ENCODE data around the gene CCDC170.

Gene CCDC170

GRCh38 chr6:151546941-151547659 lies 53.3 kb downstream of the CCDC170 start:
- DNase-seq: no peak

DNA sequence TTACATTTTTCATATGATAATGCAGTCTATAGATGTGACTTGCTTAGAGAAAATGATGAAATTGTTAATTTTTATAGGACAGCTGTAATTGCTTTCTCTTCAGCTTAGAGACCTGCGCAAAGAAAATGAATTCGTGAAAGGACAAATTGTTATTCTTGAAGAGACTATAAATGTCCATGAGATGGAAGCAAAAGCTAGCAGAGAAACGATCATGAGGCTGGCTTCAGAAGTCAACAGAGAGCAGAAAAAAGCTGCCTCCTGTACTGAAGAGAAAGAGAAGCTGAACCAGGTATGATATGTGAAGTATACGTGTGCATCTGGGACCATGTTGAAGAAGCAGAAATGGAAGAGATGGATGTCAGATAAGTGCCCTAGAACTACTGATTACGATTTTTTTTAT lies 54.4 kb downstream of the CCDC170 start:
- DNase-seq: no peak

DNA sequence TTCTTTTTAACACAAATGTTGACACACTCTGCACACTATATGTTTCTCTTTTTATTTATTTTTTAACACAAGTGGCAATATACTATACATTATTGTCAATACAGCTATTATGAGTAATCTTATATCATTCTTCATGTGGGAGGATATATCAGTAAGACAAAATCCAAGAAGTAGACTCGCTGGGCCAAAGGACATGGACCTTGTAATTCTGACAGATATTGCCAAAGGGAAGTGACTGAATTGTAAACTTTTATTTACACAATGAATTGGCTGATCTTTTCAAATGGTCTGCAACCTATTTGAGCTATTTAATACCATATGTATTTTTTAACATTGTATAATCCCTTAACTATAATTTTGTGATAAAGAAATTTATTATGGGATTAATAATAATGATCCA lies 56.0 kb downstream of the CCDC170 start:
- DNase-seq: no peak

GRCh38 chr6:151550618-151551017 lies 56.8 kb downstream of the CCDC170 start:
- DNase-seq: no peak

- DNase-seq: no peak
These were observed 57.5 kb downstream of the CCDC170 start for GRCh38 chr6:151551223-151551857.

DNA sequence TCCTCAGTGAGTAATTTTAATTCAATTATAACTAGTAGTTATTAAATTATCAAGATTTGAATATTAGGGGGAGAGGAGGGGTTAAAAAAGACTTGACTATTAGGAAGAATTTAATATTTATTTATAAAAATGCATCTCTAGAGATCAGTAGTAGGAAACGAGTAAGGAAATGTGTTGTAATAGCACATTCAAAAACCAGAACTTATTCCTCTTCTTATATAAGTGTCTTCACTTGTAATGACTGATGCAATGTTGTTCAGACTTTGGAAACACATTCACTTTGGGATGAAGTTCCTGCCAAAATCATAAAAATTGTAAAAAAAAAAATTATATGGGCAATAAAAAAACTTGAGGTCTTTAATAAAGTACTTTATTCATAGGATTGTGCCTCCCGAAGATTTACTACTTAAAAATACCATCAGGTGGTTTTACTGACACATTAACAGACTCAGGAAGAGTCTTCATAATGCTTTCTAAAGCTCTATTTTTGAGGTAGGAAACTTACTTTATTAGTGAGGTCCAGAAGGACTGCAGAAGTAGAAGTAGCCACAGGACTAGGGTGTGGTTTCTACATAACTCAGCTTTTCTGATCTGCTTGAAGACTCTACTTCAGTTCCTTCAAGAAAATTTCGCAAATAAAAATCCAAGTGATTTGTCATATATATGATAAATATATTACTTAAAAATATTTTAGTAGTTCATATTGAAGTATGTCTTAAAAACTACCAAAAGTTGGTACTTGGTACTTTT lies 59.8 kb downstream of the CCDC170 start:
- DNase-seq: no peak

GRCh38 chr6:151561238-151561637 lies 67.4 kb downstream of the CCDC170 start:
- DNase-seq: no peak

GRCh38 chr6:151564654-151565053 lies 70.8 kb downstream of the CCDC170 start:
- no peak for DNase-seq

GRCh38 chr6:151565940-151566339 lies 72.1 kb downstream of the CCDC170 start:
- DNase-seq: no peak

DNA sequence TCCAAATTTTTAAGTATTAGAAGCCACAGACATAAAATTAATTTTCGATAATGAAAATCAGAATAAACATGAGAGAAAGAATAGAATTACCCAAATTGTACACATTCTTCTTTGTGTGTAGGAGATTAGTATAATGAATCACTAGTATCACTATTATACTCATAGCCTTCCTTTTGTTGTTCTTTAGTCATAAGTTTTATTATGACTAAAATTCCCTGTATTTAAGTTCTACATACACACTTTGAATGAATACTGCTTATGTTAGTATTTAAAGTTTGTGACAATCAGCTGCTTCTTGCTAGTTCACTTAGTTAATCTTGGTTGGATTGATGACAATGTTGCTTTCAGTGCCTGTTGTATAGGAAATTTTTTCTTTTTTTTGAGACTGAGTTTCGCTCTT lies 72.7 kb downstream of the CCDC170 start:
- no peak for DNase-seq

- DNase-seq: no peak
These were observed 82.8 kb downstream of the CCDC170 start for GRCh38 chr6:151576633-151577032.

GRCh38 chr6:151577257-151577656 lies 83.4 kb downstream of the CCDC170 start:
- no peak for DNase-seq

DNA sequence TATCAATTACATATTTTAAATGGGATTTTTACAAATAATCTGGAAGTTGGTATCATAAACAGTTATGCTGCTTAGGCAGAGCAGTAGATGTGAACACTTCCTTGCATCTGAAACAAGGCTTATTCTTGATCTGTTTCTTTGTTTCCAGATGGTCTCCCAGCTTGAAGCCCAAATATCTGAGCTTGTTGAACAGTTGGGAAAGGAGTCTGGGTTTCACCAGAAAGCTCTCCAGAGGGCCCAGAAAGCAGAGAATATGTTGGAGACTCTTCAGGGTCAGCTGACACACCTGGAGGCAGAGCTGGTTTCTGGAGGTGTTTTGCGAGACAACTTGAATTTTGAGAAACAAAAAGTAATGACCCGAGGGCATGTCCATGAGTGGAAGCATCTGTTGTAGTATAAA lies 91.9 kb downstream of the CCDC170 start:
- DNase-seq: no peak

DNA sequence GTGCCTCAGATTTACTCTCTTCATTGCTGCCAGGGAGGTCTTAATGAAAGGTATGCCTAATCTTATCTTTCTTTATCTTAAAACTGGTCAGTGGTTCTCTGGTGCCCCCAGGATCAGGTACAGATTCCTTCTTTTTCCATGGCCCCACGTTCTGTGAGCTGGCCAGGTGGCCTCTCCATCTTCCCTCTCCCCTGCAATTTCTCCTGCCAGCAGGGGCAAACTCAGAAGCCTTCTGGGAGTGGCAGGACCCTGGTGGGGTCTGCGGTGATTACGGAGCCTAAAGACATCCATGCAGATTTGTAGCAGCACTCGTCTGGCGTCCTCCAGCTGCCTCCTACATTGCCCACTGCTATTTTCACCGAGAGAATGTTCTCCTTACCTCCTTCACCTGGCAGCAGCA lies 95.8 kb downstream of the CCDC170 start:
- no peak for DNase-seq

DNA sequence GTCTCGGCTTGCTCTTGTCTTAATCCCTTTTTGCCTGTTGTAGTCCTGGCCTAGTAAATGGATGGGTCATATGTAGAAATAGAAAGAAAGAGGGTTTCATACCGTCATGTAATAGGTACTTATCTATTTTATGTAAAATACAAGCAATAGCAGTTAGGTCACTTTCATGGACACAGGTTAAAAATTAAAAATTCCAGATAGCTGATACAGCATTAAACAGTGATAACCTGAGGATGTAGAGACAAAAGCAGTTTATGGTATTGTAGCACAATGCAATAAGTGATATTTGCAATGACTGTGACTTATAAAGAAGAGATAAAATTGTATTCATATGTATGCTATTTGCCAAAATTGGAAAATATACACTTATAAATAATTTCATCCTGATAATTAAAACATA lies 96.9 kb downstream of the CCDC170 start:
- no peak for DNase-seq

GRCh38 chr6:151592449-151593159 lies 98.8 kb downstream of the CCDC170 start:
- no peak for DNase-seq

- DNase-seq: no peak
These were observed 115.5 kb downstream of the CCDC170 start for GRCh38 chr6:151609146-151609902.

GRCh38 chr6:151610326-151610725 lies 116.5 kb downstream of the CCDC170 start:
- DNase-seq: no peak

DNA sequence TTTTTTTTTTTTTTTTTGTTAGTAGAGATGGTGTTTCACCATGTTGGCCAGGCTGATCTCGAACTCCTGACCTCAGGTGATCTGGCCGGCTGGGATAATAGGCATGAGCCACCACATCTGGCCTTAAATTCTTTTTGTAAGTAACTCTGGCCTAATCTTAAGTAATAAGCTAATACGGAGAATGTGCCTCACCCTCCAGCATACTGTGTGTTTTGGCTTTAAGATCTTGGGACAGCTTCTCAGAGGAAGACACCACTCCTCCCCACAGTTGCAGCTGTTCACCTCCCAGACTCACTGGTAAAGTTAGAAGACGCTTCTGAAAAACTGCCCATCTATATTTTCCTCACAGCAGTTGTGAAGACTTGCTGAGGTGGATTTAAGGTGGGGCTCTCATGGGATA lies 120.8 kb downstream of the CCDC170 start:
- no peak for DNase-seq

DNA sequence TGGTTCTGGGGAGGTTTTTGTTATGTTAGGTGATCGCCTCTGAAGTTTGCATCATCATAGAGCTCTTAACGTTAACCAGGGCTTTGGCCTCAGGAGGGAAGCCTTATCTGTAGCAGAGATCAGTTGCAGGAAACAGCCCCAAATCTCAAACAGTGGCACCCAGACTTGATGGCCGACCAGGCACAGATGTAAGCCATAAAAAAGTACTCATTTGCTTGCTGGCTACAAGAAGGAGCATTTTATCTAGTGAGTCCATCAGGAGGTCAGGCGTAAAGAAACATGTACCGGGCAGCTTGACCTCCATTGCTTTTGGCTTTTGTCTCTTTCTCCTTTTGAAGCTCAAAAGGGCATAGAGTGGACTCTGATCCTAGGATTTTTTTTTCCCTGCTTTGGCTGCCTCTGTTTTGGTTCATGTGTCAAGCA lies 122.3 kb downstream of the CCDC170 start:
- no peak for DNase-seq

DNA sequence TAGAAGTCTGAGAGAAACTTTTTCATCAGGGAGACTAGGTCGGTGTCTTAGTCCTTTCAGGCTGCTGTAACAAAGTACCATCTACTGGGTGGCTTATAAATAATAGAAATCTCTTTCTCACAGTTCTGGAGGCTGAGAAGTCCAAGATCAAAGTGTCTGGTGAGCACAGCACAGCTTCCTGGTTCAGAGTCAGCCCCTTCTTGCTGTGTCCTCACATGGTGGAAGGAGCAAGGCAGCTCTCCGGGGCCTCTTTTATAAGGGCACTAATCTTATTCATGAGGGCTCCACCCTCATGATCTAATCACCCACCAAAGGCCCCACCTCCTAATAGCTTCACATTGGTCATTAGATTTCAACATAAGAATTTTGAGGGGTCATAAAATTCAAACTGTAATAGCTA lies 122.8 kb downstream of the CCDC170 start:
- no peak for DNase-seq

DNA sequence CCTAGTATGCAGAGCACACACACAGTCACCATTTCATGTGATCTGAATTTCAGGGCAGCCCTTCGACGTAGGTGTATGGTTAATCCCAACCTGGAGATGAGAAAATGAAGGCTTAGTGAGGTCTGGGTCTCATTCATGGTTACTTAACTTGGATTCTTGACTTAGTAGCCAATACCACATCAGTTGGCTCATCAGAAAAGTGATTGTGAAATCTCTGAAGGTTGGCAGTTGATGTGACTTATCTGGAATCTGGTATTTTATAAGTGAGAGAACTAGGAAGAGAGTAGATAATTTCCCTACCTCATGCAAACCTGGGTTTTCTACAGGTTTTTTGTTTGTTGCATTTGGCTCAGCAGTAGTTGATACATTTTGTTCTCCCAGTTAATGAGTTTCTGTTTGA lies 123.7 kb downstream of the CCDC170 start:
- DNase-seq: no peak

GRCh38 chr6:151618717-151619116 lies 124.9 kb downstream of the CCDC170 start:
- DNase-seq: no peak

All from CD4-positive, alpha-beta T cell treated with Interleukin-15 for 1 hour (primary cell).